ENCODE measurements around the gene COQ2. TPM values are rescaled to one million over a fixed set of nuclear protein-coding genes. Genes with fewer than 3 reads are reported as not detected.
A peak's percentile ranks its signal among the peaks of the same experiment; 100 is the strongest.

The COQ2 gene
- total RNA-seq, 1 experiment from 2014 or later: 24.2 TPM

DNA sequence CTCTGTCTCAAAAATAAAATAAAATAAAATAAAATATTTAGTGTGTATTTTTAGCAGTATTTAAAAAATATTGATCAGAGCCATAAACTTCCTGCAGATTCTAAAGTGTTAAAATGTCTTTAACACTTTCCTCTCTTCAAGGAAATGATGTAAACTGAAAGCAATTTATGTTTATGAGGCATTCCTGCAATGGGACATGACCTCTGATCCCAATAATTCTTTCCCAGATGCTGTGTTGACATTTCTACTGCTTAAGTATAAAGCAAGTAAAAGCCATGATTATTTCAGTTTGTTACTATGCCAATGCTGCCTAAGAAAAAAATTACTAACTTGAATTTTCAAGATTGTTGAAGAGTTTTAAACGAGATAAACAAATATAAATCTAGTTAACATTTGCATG lies 29.0 kb downstream of the COQ2 start:
- no peaks in the 10 kb centered on the region for H3K9me3 ChIP-seq
- H3K9me3 Mint-ChIP-seq (ENCODE audit: unreplicated experiment): no peaks in the 10 kb centered on the region
- H3K27me3 Mint-ChIP-seq (ENCODE audit: insufficient read depth, unreplicated experiment): no peaks in the 10 kb centered on the region
- ChIA-PET POLR2A (no interaction called here), CTCF (no interaction called here)
- H3K4me3 ChIP-seq (ENCODE audit: low read depth, low read length): no peak overlapping the region
- intact Hi-C loops (cut with micrococcal nuclease; ENCODE audit: unreplicated experiment): loop anchor here (1.0 kb wide), 1 partner anchor 48 kb away; no protein-coding TSS in a partner anchor
- TF ChIP-seq, protein P1, sequence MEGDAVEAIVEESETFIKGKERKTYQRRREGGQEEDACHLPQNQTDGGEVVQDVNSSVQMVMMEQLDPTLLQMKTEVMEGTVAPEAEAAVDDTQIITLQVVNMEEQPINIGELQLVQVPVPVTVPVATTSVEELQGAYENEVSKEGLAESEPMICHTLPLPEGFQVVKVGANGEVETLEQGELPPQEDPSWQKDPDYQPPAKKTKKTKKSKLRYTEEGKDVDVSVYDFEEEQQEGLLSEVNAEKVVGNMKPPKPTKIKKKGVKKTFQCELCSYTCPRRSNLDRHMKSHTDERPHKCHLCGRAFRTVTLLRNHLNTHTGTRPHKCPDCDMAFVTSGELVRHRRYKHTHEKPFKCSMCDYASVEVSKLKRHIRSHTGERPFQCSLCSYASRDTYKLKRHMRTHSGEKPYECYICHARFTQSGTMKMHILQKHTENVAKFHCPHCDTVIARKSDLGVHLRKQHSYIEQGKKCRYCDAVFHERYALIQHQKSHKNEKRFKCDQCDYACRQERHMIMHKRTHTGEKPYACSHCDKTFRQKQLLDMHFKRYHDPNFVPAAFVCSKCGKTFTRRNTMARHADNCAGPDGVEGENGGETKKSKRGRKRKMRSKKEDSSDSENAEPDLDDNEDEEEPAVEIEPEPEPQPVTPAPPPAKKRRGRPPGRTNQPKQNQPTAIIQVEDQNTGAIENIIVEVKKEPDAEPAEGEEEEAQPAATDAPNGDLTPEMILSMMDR (IDR thresholded peaks at IDR 0.05; ENCODE audit: insufficient read depth in 1 of 2, low read depth in 1 of 2, low read length in 1 of 2, severe bottlenecking in 1 of 2, unreplicated experiment in 1 of 2): no peak
- H3K4me3 Mint-ChIP-seq (ENCODE audit: unreplicated experiment): no peak overlapping the region
- peaks cover 6% of the 10 kb centered on the region for H3K36me3 Mint-ChIP-seq (ENCODE audit: insufficient read depth, unreplicated experiment)
- no peaks in the 10 kb centered on the region for H3K27me3 ChIP-seq (replicated peaks; ENCODE audit: control insufficient read depth, insufficient read depth, low read length)
- no peaks in the 10 kb centered on the region; the same call in 1 of the 2 replicates for H3K36me3 ChIP-seq (ENCODE audit: control insufficient read depth, insufficient read depth, low read length)
- DNase-seq: peak in 1 of 2 experiments; percentile 59
- H3K27ac Mint-ChIP-seq (ENCODE audit: unreplicated experiment): peak overlapping the region; percentile 74
- peaks cover 8% of the 10 kb centered on the region for H3K4me1 Mint-ChIP-seq (ENCODE audit: low read depth, unreplicated experiment)
- peaks cover 28% of the 10 kb centered on the region for H3K4me1 ChIP-seq
- no TSS peak for BruUV-seq (replicated peaks)

DNA sequence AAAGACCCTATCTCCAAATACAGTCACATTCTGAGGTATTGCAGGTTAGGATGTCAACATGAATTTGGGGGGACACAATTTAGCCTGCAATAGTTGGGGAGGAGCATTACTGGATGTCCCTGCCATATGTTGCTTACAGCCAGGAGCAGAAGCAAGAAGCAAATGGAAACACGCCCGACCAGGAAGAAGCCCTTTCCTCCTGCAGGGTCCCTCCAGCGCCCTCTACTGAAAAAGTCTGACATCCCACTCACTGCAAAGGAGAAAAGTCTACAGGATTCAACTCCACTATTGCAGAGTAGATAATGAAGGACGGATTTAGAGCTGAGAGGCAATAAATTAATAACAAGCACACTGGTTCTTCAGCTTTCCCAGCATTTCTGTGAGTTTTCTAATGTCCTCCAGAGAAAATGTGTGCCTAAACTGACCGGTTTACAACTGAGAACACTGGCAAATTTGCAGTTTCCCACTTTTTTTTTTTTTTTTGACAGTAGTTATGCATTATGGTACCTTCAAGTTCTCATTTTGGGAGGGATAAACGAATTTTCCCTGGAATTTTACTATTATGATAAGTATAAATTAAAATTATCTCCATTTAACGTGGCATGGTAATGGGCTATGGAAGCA lies 31.7 kb downstream of the COQ2 start:
- no peaks in the 10 kb centered on the region for H3K9me3 Mint-ChIP-seq (ENCODE audit: unreplicated experiment)
- intact Hi-C loops (cut with micrococcal nuclease; ENCODE audit: unreplicated experiment): loop anchor here (2.0 kb wide), 1 partner anchor 178 kb away; no protein-coding TSS in a partner anchor
- POLR2A ChIA-PET: no interaction called here
- no peaks in the 10 kb centered on the region for H3K27me3 Mint-ChIP-seq (ENCODE audit: insufficient read depth, unreplicated experiment)
- peaks cover 6% of the 10 kb centered on the region for H3K36me3 Mint-ChIP-seq (ENCODE audit: insufficient read depth, unreplicated experiment)
- no peaks in the 10 kb centered on the region; the same call in 1 of the 2 replicates for H3K36me3 ChIP-seq (ENCODE audit: control insufficient read depth, insufficient read depth, low read length)
- BruUV-seq (replicated peaks): no TSS peak
- H3K4me1 Mint-ChIP-seq (ENCODE audit: low read depth, unreplicated experiment): peaks cover 8% of the 10 kb centered on the region
- H3K27ac Mint-ChIP-seq (ENCODE audit: unreplicated experiment): no peak overlapping the region
- peak; percentile 69 to 72 for DNase-seq
- H3K9me3 ChIP-seq: no peaks in the 10 kb centered on the region
- H3K4me3 Mint-ChIP-seq (ENCODE audit: unreplicated experiment): no peak overlapping the region
- TF ChIP-seq, protein P1 (IDR thresholded peaks at IDR 0.05; ENCODE audit: insufficient read depth in 1 of 2, low read depth in 1 of 2, low read length in 1 of 2, severe bottlenecking in 1 of 2, unreplicated experiment in 1 of 2): peak; percentile 48 to 52
- H3K27me3 ChIP-seq (replicated peaks; ENCODE audit: control insufficient read depth, insufficient read depth, low read length): no peaks in the 10 kb centered on the region
- CTCF ChIA-PET: interaction anchor here (0.6 kb wide), 1 partner anchor 218 kb away, joined by 3 read pairs; the partner anchor contains the start of gene COPS4
- H3K4me3 ChIP-seq (ENCODE audit: low read depth, low read length): no peak overlapping the region
- H3K4me1 ChIP-seq: peaks cover 28% of the 10 kb centered on the region

DNA sequence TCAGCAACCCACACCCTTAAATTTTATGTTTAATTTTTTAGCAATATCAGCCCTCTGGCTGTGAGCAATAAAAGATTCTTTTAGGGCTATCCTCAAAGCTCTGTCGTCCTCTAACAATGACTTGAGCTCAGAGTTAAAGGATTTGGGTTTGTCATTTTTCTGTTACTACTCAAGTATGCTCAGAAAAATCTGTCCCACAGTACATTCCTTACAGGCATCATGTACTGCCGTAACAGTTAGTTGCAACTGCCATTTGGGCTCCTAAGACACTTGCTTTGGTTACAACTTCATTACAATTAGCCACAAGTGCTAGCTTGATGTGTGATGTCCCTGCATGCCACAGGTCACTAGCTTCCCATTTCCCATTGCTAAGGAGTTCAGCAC lies 33.2 kb downstream of the COQ2 start:
- H3K4me1 ChIP-seq: peaks cover 21% of the 10 kb centered on the region
- TF ChIP-seq, protein P1 (IDR thresholded peaks at IDR 0.05; ENCODE audit: insufficient read depth in 1 of 2, low read depth in 1 of 2, low read length in 1 of 2, severe bottlenecking in 1 of 2, unreplicated experiment in 1 of 2): no peak
- ChIA-PET POLR2A (no interaction called here), CTCF (interaction anchor here (0.9 to 1.0 kb wide), 3 partner anchors 141 to 216 kb away, joined by 3 to 5 read pairs (median 3); partner anchors contain the start of gene COPS4)
- H3K27me3 Mint-ChIP-seq (ENCODE audit: insufficient read depth, unreplicated experiment): no peaks in the 10 kb centered on the region
- H3K9me3 Mint-ChIP-seq (ENCODE audit: unreplicated experiment): no peaks in the 10 kb centered on the region
- no peak overlapping the region for H3K4me3 ChIP-seq (ENCODE audit: low read depth, low read length)
- no peaks in the 10 kb centered on the region; the same call in 1 of the 2 replicates for H3K36me3 ChIP-seq (ENCODE audit: control insufficient read depth, insufficient read depth, low read length)
- no peak overlapping the region for H3K27ac Mint-ChIP-seq (ENCODE audit: unreplicated experiment)
- H3K4me3 Mint-ChIP-seq (ENCODE audit: unreplicated experiment): no peak overlapping the region
- no peak for DNase-seq
- no TSS peak for BruUV-seq (replicated peaks)
- no peaks in the 10 kb centered on the region for H3K9me3 ChIP-seq
- H3K36me3 Mint-ChIP-seq (ENCODE audit: insufficient read depth, unreplicated experiment): peaks cover 1% of the 10 kb centered on the region
- no peaks in the 10 kb centered on the region for H3K27me3 ChIP-seq (replicated peaks; ENCODE audit: control insufficient read depth, insufficient read depth, low read length)
- peaks cover 8% of the 10 kb centered on the region for H3K4me1 Mint-ChIP-seq (ENCODE audit: low read depth, unreplicated experiment)
- intact Hi-C loops (cut with micrococcal nuclease; ENCODE audit: unreplicated experiment): no loop called here
